ENCODE measurements around the gene MSANTD2.

MSANTD2 gene

GRCh38 chr11:124769806-124770774 is 30.1 kb downstream of the MSANTD2 start:
- CTCF ChIA-PET: interaction anchor here (0.9 kb wide), 1 partner anchor 24 kb away, joined by 5 read pairs; no protein-coding TSS in a partner anchor
- no peak for DNase-seq (ENCODE audit: extremely low spot score)
- no peak for TF ChIP-seq ELF4 (IDR thresholded peaks at IDR 0.05)
- no peak for TF ChIP-seq SUZ12 (IDR thresholded peaks at IDR 0.05)
- TF ChIP-seq NFRKB (IDR thresholded peaks at IDR 0.05): no peak
- TF ChIP-seq LEF1 (IDR thresholded peaks at IDR 0.05; ENCODE audit: borderline replicate concordance): no peak
- no peak for TF ChIP-seq ARNT (IDR thresholded peaks at IDR 0.05)
- TF ChIP-seq BHLHE40 (IDR thresholded peaks at IDR 0.05; ENCODE audit: borderline replicate concordance): no peak
- no peak for TF ChIP-seq ZNF384 (IDR thresholded peaks at IDR 0.05)
- no peak for TF ChIP-seq FOXK2 (IDR thresholded peaks at IDR 0.05)
- no peak for TF ChIP-seq CTBP1 (IDR thresholded peaks at IDR 0.05; ENCODE audit: borderline replicate concordance)
- no peak for TF ChIP-seq PKNOX1 (IDR thresholded peaks at IDR 0.05)
- no peak for TF ChIP-seq FOXA1 (IDR thresholded peaks at IDR 0.05)
- no peak for TF ChIP-seq TARDBP (IDR thresholded peaks at IDR 0.05)
- no peak for TF ChIP-seq FOXM1 (IDR thresholded peaks at IDR 0.05; ENCODE audit: borderline replicate concordance)
- no peak for TF ChIP-seq HDGF (IDR thresholded peaks at IDR 0.05; ENCODE audit: borderline replicate concordance)
- no peak for TF ChIP-seq L3MBTL2 (conservative IDR thresholded peaks at IDR 0.05)
- no peak for TF ChIP-seq SP1 (IDR thresholded peaks at IDR 0.05)
- POLR2A ChIA-PET: no interaction called here

GRCh38 chr11:124768914-124769313 is 31.3 kb downstream of the MSANTD2 start:
- ChIA-PET POLR2A (no interaction called here), CTCF (interaction anchor here (0.6 kb wide), 1 partner anchor 68 kb away, joined by 3 read pairs; no protein-coding TSS in a partner anchor)
- no peak for DNase-seq (ENCODE audit: extremely low spot score)
- TF ChIP-seq PKNOX1 (IDR thresholded peaks at IDR 0.05) (no peak), FOXA1 (IDR thresholded peaks at IDR 0.05) (no peak), CTBP1 (IDR thresholded peaks at IDR 0.05; ENCODE audit: borderline replicate concordance) (no peak)

- ChIA-PET POLR2A (no interaction called here), CTCF (interaction anchor here (0.7 kb wide), 1 partner anchor 102 kb away, joined by 5 read pairs; no protein-coding TSS in a partner anchor)
These were observed 34.0 kb downstream of the MSANTD2 start for GRCh38 chr11:124766156-124766555.

GRCh38 chr11:124763156-124763947 is 36.9 kb downstream of the MSANTD2 start:
- peak; percentile 78 for DNase-seq (ENCODE audit: extremely low spot score)
- no peak for TF ChIP-seq SP1 (IDR thresholded peaks at IDR 0.05)
- peak; percentile 95 for TF ChIP-seq ZNF384 (IDR thresholded peaks at IDR 0.05)
- POLR2A ChIA-PET: interaction anchor here (0.8 to 1.3 kb wide), 8 partner anchors 16 to 90 kb away, joined by 3 to 4 read pairs (median 4); partner anchors contain the start of genes MSANTD2 and NRGN
- CTCF ChIA-PET: interaction anchor here (0.6 to 1.9 kb wide), 16 partner anchors 10 to 163 kb away, joined by 3 to 11 read pairs (median 4); partner anchors contain the start of genes NRGN and VSIG2

More at GRCh38 chr11:124766156-124766555, 34.0 kb downstream of the MSANTD2 start:
- no peak for DNase-seq (ENCODE audit: extremely low spot score)
- TF ChIP-seq LEF1 (IDR thresholded peaks at IDR 0.05; ENCODE audit: borderline replicate concordance): no peak

GRCh38 chr11:124762624-124763155 is 37.5 kb downstream of the MSANTD2 start:
- peak; percentile 56 for DNase-seq (ENCODE audit: extremely low spot score)
- ChIA-PET CTCF (interaction anchor here (0.6 to 1.8 kb wide), 13 partner anchors 8 to 94 kb away, joined by 3 to 8 read pairs (median 4); partner anchors contain the start of genes NRGN and VSIG2), POLR2A (interaction anchor here (0.9 to 1.3 kb wide), 6 partner anchors 16 to 90 kb away, joined by 3 to 4 read pairs (median 4); partner anchors contain the start of genes MSANTD2 and NRGN)
- TF ChIP-seq BHLHE40 (IDR thresholded peaks at IDR 0.05; ENCODE audit: borderline replicate concordance) (no peak), ZNF384 (IDR thresholded peaks at IDR 0.05) (no peak), HDGF (IDR thresholded peaks at IDR 0.05; ENCODE audit: borderline replicate concordance) (no peak)

GRCh38 chr11:124762105-124762623 is 38.0 kb downstream of the MSANTD2 start, which contains the start of gene ESAM:
Gene ESAM (minus strand): TSS chr11:124762290. CDS start chr11:124762154, 136 bp downstream.
- CTCF ChIA-PET: interaction anchor here (0.6 to 2.0 kb wide), 14 partner anchors 9 to 93 kb away, joined by 3 to 8 read pairs (median 4); partner anchors contain the start of genes NRGN and VSIG2
- POLR2A ChIA-PET: interaction anchor here (1.0 to 1.3 kb wide), 4 partner anchors 16 to 38 kb away, joined by 3 to 4 read pairs (median 4); partner anchors contain the start of genes MSANTD2 and NRGN
- TF ChIP-seq CTBP1 (IDR thresholded peaks at IDR 0.05; ENCODE audit: borderline replicate concordance) (no peak), SUZ12 (IDR thresholded peaks at IDR 0.05) (no peak), LEF1 (IDR thresholded peaks at IDR 0.05; ENCODE audit: borderline replicate concordance) (no peak), BHLHE40 (IDR thresholded peaks at IDR 0.05; ENCODE audit: borderline replicate concordance) (no peak)
- peak; percentile 63 for DNase-seq (ENCODE audit: extremely low spot score)
